ENCODE data around the gene TICRR.

Gene TICRR

GRCh38 chr15:89629829-89630228, 54.6 kb downstream of the TICRR start:
- no peak for DNase-seq

DNA sequence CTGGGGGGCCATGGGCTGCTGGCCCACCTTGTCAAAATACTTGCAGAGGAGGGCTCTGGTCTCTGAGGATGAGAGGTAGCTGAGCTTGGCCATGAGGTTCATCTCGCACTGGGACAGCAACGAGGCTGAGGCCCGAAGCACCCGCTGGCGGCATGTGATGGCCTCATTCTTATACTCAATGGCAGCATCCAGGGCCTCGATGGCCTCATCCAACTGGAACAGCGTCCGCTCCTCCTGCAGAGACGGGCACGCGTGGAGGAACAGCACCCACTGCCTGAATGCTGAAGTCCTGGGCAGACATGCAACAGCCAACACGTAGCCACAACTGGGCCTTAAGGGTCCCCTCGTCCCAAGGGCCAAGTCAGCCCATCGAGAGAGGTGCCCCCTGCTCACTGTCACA, 55.0 kb downstream of the TICRR start:
- no peak for DNase-seq

GRCh38 chr15:89630974-89631901, 56.0 kb downstream of the TICRR start:
- DNase-seq: no peak

DNA sequence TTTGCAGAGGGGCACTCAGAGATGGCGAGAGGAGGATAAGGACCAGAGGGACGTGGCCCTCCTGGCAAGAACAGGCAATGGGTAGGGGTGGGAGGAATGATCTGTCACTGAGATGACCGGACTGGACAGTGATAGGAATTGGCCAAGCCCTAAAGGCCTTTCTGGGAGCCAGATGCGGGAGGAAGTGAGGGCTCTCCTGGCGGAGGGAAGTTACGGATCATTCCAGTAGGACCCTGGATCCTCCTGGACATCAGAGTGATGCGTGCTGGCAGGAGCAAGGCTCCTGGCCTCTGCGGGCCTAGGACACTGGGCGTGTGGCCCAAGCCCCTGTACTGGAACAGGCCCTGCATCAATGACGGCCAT, 56.6 kb downstream of the TICRR start:
- no peak for DNase-seq

GRCh38 chr15:89632563-89633430, 57.5 kb downstream of the TICRR start:
- DNase-seq: no peak

GRCh38 chr15:89633585-89633984, 58.3 kb downstream of the TICRR start:
- DNase-seq: no peak

DNA sequence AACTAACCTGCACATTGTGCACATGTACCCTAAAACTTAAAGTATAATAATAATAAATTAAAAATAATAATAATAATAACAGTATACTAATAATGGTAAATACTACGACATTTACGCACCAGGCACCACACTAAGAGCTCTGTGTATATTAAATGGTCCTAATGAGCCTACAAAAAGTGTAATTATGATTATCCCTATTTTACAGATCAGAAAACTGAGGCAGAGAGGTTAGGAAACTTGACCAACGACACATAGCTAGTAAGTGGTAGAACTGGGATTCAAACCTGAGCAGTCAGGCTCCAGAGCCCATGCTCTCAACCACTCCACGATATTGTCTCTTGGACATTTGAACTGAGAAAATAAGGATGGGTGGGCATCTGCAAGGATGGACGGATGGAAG, 65.0 kb downstream of the TICRR start:
- DNase-seq: no peak

- no peak for DNase-seq
Observed at GRCh38 chr15:89641053-89641452, 65.8 kb downstream of the TICRR start.

GRCh38 chr15:89642106-89642505, 66.8 kb downstream of the TICRR start:
- DNase-seq: no peak

DNA sequence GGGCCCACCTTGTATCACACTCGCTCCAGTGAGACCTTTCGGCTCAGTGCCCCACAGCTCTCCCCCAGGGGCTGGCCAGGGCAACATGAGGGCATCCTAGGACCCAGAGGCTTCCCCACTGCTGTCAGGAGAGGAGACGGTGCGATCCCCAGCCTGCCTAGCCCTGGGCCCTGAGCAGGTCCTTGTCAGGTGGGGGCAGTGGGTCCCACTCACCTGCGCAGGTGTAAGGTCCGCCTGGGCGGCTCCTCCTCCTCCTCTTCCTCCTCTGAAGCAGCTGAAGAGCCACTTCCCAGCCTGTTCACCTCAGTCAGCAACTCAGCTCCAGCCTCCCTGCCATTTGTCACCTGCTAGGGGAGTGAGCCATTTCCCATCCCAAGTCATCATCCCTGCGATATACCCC, 70.4 kb downstream of the TICRR start:
- DNase-seq: no peak

- DNase-seq: no peak
Observed at GRCh38 chr15:89646416-89647141, 71.3 kb downstream of the TICRR start.

DNA sequence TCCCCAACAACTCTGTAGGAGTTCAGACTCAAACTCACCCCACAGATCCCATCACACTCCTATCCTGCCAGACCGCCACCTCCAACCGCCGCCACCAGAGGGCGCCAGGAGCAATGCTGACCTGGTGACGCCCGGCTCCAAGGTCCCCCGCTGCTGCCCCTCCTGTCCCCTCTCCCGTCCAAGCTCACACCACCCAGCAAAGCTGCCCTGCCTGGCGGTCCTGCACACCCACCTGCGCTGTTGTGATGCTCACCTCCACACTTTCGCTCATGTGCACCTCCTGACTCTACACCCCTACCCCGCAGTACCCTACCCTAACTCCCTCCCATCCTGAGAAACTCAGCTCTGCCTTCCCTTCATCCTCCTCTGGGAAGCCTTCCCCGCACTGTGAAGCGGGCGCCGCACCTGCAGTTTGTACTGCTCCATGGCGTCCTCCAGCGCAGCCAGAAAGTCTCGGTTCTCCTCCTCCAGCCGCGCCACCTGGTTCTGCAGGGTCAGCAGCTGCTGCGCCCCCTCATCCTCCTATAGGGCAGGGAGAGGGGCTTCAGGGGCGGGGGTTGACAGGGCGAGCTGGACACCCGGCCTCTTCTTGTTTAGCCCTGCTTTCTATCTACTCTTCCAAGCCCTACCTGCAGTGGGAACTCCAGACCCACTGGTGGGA, 72.1 kb downstream of the TICRR start:
- peak; percentile 44 for DNase-seq

DNA sequence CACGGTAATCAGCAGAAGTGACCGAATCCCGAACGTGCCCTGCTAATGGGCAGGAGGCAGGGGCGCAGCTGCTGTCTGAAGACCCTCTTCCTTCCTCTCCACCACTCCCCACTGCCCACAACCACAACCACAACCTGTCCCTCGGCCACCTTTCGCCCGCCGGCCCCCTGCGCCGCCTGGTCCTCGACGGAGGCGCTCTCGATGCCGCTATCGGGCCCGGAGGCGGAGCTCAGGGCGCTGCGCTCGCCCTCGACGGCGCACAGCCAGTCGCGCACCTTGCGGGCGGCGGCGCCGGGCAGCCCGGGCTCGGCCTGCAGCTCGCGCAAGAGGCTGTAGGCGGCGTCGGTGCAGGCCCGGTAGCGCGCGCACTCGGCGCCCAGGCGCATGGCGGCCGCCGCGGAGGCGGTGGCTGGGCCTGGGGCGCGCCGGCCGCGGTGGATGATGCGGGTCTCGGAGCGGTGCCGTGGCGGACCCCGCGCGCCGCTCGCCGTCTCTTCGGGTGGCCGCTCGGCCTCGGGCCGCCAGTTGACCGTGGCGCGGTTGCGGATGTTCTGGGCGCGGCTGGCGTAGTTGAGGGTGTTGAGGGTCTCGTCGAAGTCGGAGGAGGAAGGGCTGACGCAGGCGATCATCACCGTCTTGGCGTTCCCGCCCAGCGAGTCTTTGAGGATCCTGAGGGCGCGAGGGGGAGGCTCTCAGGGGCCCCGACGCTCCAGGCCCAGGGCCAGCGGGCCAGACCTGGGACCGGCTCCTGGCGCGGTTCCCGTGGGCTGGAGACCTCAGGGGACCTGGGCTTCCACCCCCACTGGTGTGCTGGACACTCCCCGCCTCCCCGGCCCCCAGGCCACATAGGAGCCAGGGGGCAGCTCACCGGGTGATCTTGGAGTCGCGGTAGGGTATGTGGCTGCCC, 73.1 kb downstream of the TICRR start:
- DNase-seq: no peak

GRCh38 chr15:89649013-89649625, 73.8 kb downstream of the TICRR start:
- DNase-seq: no peak

DNA sequence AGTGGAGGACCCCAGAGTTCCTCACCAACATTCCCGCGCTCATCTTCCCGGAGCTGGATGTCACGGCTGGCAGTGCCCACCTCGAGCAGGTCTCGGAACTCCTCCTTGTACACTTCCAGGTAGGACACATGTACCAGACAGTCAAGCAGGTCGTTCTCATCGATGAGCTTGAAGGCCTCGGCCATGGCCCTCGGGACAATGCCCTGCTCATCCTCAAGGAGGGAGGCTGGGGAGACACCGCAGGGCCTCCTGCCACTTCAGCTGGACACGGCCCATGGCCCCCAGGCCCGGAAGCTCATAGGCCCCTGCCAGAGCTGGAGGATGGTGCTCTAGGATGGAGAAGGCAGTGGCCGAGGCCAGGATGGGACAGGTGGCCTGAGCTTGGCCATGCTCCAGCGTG, 74.4 kb downstream of the TICRR start:
- no peak for DNase-seq

GRCh38 chr15:89652131-89652530, 76.9 kb downstream of the TICRR start:
- no peak for DNase-seq

DNA sequence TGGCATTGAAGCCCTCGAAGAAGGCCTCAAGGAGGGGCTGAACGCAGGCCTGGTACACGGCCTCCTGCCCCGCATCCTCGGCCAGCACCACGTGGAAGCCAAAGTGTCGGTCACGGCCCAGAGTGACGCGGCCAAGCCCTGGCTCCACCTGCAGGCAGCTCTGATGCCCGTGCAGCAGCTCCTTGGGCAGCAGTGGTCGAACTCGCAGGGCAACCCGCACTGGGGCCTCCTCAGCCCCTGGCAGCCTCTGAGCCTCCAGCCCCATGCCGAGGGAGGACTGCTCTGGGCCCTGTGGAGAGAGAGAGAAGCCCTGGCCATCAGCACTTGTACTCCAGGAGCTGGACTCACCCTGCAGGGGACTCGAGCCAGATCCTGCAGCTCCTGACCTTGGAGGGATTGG, 77.4 kb downstream of the TICRR start:
- DNase-seq: no peak

DNA sequence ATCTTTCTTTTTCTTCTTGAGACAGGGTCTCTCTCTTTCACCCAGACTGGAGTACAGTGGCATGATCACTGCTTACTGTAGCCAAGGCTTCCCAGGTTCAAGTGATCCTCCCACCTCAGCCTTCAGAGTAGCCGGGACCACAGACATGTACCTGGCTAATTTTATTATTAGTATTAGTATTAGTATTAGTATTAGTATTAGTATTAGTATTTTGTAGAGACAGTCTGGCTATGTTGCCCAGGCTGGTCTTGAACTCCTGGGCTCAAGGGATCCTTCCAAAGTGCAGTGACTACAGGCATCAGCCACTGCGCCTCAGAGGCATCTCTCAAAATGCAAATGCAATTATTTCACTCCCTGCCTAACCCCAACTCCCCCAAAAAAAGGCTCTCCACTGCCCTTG, 78.3 kb downstream of the TICRR start:
- DNase-seq: no peak

DNA sequence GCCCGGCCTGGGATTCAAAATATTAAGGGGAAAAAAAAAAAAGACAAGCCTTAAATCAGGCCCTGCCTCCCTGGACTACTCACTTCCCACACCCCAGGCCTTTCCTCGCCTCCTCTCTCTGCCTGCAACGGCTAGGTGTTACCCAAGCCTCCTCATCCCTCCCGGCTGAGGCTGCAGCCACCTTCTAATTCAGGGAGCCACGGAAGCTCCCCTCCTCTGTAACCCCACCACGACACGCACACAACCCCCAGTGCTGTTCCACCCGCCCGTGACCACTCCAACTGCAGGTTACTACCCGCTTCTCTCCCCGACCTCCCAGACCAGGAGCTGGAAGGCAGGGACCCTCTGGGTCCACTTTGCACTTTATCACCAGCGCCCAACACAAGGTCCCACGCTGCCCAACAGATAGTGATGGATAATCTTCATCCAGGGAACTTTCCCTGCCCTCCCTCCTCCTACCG, 79.1 kb downstream of the TICRR start:
- DNase-seq: no peak

GRCh38 chr15:89654847-89655805, 79.9 kb downstream of the TICRR start, which contains the start of gene KIF7:
Gene KIF7, minus strand, starts transcription at chr15:89655467. Its CDS starts 2,537 bp downstream, at chr15:89652930.
- DNase-seq: no peak
